Measurements from ENCODE around the gene ATG7. TPM values are rescaled to one million over a fixed set of nuclear protein-coding genes. Genes with fewer than 3 reads are reported as not detected.
A peak's percentile ranks its signal among the peaks of the same experiment; 100 is the strongest.

The ATG7 gene
- total RNA-seq, 4 donors from 2014 or later, result 20.6 to 50.4 (median 39.9) TPM

DNA sequence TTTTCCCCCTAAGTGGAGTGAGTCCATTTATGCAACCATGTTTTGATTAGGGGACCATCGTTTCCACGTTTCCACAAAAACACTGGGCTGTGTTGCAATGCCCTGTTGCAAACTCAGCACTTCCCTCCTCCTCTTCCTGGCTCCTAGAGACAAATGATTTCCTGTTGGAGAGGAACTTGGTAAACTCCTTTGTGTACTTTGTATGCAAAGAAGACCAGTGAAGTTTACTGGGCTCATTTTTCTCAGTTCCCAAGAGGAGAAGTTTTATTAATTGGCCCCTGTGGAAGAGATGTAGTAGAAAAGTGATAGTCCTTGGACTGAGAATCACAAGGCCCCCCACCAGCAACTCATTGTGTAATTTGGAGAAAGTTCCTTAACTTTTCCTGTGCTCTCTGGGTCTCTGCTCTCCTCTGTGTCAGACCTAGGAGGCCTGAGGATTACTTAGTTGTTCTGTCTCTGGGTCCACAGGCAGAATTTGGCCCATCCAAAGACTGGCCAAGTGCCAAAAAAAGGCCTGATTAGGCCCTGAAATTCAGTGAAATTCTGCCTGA lies 95.0 kb downstream of the ATG7 start:
- Histone ChIP-seq H3K9me3 (no peaks in the 10 kb centered on the region), H3K27me3 (no peaks in the 10 kb centered on the region), H3K4me3 (no peak overlapping the region), H3K27ac (replicated peaks in 1 of 4) (peak overlapping the region; percentile 59 to 69 (median 66)), H3K36me3 (peaks cover 16 to 41% (median 35%) of the 10 kb centered on the region in 4 donors), H3K4me1 (peaks cover 19 to 45% (median 31%) of the 10 kb centered on the region in 4 donors)
- no peak for DNase-seq (ENCODE audit: extremely low spot score)
- no peak for TF ChIP-seq EP300 (IDR thresholded peaks at IDR 0.05)
- peak; percentile 47 to 64 for TF ChIP-seq POLR2AphosphoS5 (IDR thresholded peaks at IDR 0.05)
- WGBS, result 4% methylated on average over 2 of the region's 2 CpGs
- intact Hi-C loops (cut with DNase I), result no loop called here

DNA sequence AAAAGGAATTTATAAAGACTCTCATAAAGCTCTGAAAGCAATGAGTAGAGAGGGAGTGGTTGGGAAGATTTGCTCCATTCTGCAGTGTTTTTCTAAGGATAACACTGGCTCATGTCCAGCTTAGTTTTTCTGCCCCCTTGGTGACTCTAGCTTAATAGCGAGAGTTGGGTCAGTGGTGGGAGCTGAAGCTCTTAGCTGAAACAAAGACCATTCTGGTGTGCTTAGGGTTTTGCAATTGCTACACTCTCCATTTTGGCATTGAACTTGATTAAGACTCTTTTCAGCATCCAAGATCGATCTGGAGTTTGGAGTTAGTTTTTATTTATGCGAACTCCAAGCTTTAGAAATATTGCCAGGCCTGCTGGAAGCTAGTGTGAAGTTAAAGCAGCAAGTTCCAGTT lies 98.0 kb downstream of the ATG7 start:
- 81% methylated on average over 3 of the region's 3 CpGs for WGBS
- H3K27ac ChIP-seq (replicated peaks in 1 of 4), result no peak overlapping the region
- intact Hi-C loops (cut with DNase I), result loop anchor here (10.0 kb wide), 1 partner anchor 345 kb away; no protein-coding TSS in a partner anchor
- TF ChIP-seq POLR2A (IDR thresholded peaks at IDR 0.05; ENCODE audit: low read depth) (no peak), EP300 (IDR thresholded peaks at IDR 0.05) (no peak), POLR2AphosphoS5 (IDR thresholded peaks at IDR 0.05) (no peak)
- TF ChIP-seq, protein P1, sequence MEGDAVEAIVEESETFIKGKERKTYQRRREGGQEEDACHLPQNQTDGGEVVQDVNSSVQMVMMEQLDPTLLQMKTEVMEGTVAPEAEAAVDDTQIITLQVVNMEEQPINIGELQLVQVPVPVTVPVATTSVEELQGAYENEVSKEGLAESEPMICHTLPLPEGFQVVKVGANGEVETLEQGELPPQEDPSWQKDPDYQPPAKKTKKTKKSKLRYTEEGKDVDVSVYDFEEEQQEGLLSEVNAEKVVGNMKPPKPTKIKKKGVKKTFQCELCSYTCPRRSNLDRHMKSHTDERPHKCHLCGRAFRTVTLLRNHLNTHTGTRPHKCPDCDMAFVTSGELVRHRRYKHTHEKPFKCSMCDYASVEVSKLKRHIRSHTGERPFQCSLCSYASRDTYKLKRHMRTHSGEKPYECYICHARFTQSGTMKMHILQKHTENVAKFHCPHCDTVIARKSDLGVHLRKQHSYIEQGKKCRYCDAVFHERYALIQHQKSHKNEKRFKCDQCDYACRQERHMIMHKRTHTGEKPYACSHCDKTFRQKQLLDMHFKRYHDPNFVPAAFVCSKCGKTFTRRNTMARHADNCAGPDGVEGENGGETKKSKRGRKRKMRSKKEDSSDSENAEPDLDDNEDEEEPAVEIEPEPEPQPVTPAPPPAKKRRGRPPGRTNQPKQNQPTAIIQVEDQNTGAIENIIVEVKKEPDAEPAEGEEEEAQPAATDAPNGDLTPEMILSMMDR (IDR thresholded peaks at IDR 0.05), result no peak
- DNase-seq (ENCODE audit: extremely low spot score), result no peak
- H3K4me1 ChIP-seq, result peaks cover 19 to 46% (median 31%) of the 10 kb centered on the region in 4 donors
- no peaks in the 10 kb centered on the region for H3K9me3 ChIP-seq
- peaks cover 0 to 11% (median 7%) of the 10 kb centered on the region in 4 donors for H3K36me3 ChIP-seq
- no peak overlapping the region for H3K4me3 ChIP-seq
- H3K27me3 ChIP-seq, result no peaks in the 10 kb centered on the region

DNA sequence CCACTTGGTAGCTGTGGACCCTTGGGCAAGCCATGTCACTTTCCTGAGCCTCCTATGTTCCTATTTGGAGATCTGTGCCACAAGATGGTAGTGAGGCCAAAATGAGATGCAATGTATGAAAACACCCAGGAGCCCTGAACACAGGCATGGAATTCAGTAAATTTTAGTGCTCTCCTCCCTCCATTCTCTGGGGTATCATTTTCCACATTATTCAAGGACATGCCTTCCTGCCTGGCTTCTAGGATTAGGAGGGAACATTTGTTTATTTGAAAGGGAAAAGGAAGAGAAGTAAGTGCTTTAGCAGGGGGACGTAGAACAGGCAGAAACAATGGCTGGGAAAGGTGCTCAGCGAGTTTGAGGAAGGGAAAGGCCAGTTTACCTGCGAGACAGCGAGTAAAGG lies 98.8 kb downstream of the ATG7 start:
- TF ChIP-seq, protein P1 (IDR thresholded peaks at IDR 0.05), result no peak
- no peak for TF ChIP-seq POLR2A (IDR thresholded peaks at IDR 0.05; ENCODE audit: low read depth)
- TF ChIP-seq EP300 (IDR thresholded peaks at IDR 0.05), result no peak
- TF ChIP-seq POLR2AphosphoS5 (IDR thresholded peaks at IDR 0.05), result no peak
- 91% methylated on average over 4 of the region's 4 CpGs for WGBS
- peaks cover 19 to 53% (median 32%) of the 10 kb centered on the region in 4 donors for H3K4me1 ChIP-seq
- no peak overlapping the region for H3K27ac ChIP-seq (replicated peaks in 1 of 4)
- no peak overlapping the region for H3K4me3 ChIP-seq
- intact Hi-C loops (cut with DNase I), result loop anchor here (10.0 kb wide), 1 partner anchor 344 kb away; no protein-coding TSS in a partner anchor
- no peaks in the 10 kb centered on the region for H3K9me3 ChIP-seq
- DNase-seq (ENCODE audit: extremely low spot score), result no peak
- no peaks in the 10 kb centered on the region for H3K27me3 ChIP-seq
- peaks cover 0 to 5% (median 2%) of the 10 kb centered on the region in 4 donors for H3K36me3 ChIP-seq

DNA sequence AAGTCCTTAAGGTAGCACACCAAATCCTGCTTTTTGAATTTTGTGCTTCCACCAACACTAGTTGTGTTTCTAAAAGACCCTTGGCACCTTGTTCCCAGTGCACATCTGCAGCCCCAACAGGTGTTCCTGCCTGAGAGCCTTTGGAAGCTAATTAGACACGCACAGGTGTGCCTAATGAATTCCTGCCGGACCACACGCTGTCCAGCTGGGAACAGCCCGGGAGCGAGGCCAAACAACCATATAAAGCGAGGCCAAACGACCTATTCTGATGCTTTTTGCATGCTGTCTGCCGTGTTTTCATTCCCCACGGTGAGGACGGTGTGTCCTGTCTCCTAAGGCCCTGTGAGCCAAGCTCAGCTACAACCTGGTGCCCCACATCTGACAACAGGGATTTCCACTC lies 99.5 kb downstream of the ATG7 start:
- 64% methylated on average over 10 of the region's 10 CpGs for WGBS
- Histone ChIP-seq H3K4me3 (no peak overlapping the region), H3K9me3 (no peaks in the 10 kb centered on the region), H3K4me1 (peaks cover 19 to 46% (median 25%) of the 10 kb centered on the region in 4 donors), H3K27ac (replicated peaks in 1 of 4) (no peak overlapping the region), H3K36me3 (peaks cover 0 to 5% (median 2%) of the 10 kb centered on the region in 4 donors), H3K27me3 (no peaks in the 10 kb centered on the region)
- DNase-seq (ENCODE audit: extremely low spot score), result no peak
- TF ChIP-seq POLR2AphosphoS5 (IDR thresholded peaks at IDR 0.05) (no peak), POLR2A (IDR thresholded peaks at IDR 0.05; ENCODE audit: low read depth) (no peak), EP300 (IDR thresholded peaks at IDR 0.05) (no peak)
- TF ChIP-seq, protein P1 (IDR thresholded peaks at IDR 0.05), result no peak
- intact Hi-C loops (cut with DNase I), result loop anchor here (10.0 kb wide), 1 partner anchor 343 kb away; no protein-coding TSS in a partner anchor

DNA sequence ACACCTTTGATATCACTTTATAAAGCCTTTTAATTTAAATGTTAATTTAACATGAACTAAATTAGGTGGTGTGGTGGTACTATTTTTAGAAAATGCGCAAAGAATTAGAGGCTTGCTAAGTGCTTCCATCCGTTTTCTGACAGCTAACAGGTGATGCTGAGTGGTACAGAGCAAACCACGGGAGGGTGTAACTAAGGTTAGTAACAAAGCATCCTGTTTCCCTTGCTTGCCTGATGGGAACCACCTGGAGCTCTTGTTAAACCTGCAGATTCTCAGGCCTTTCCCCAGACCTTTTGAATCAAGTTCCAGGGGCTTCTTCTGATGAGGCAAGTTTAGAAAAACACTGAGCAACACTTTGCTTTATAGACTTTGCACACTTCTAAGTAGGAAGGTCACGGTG lies 101.0 kb downstream of the ATG7 start:
- no peak for DNase-seq (ENCODE audit: extremely low spot score)
- Histone ChIP-seq H3K9me3 (no peaks in the 10 kb centered on the region), H3K36me3 (peaks cover 0 to 11% (median 2%) of the 10 kb centered on the region in 4 donors), H3K4me3 (no peak overlapping the region), H3K27ac (replicated peaks in 1 of 4) (no peak overlapping the region), H3K4me1 (peaks cover 6 to 32% (median 13%) of the 10 kb centered on the region in 4 donors), H3K27me3 (no peaks in the 10 kb centered on the region)
- intact Hi-C loops (cut with DNase I), result loop anchor here (10.0 kb wide), 1 partner anchor 342 kb away; no protein-coding TSS in a partner anchor
- 74% methylated on average over 4 of the region's 4 CpGs for WGBS
- TF ChIP-seq POLR2A (IDR thresholded peaks at IDR 0.05; ENCODE audit: low read depth), result no peak
- TF ChIP-seq, protein P1 (IDR thresholded peaks at IDR 0.05), result no peak
- TF ChIP-seq EP300 (IDR thresholded peaks at IDR 0.05), result no peak
- TF ChIP-seq POLR2AphosphoS5 (IDR thresholded peaks at IDR 0.05), result no peak
